GM19099 (cell line): Measurements from ENCODE around the gene ZBTB8B.

Experiments
- POLR2A ChIP-seq: IDR thresholded peaks from 3 replicates; pipeline ENCODE4 v1.6.1; 2011; ENCODE audit warnings: low read depth; ENCODE audit not compliant: insufficient read length; ENCODE audit errors: extremely low read depth

The ZBTB8B gene

GRCh38 chr1:32498751-32499150, 33.9 kb downstream of the ZBTB8B start:
- no peak for TF ChIP-seq POLR2A

- TF ChIP-seq POLR2A, result peak; percentile 43
Observed at GRCh38 chr1:32500387-32501209, 35.7 kb downstream of the ZBTB8B start.

- TF ChIP-seq POLR2A, result no peak
Observed at GRCh38 chr1:32501865-32502264, 37.0 kb downstream of the ZBTB8B start.

GRCh38 chr1:32503153-32503552, 38.3 kb downstream of the ZBTB8B start:
- no peak for TF ChIP-seq POLR2A

GRCh38 chr1:32507021-32507420, 42.1 kb downstream of the ZBTB8B start:
- no peak for TF ChIP-seq POLR2A

GRCh38 chr1:32508761-32509160, 43.9 kb downstream of the ZBTB8B start:
- TF ChIP-seq POLR2A, result no peak

GRCh38 chr1:32509939-32510338, 45.1 kb downstream of the ZBTB8B start:
- TF ChIP-seq POLR2A, result no peak
